ENCODE measurements around the gene SBNO2.

SBNO2 gene

GRCh38 chr19:1064661-1065605 lies 109.1 kb downstream of the SBNO2 start:
- H3K9ac ChIP-seq (ENCODE audit: low read length in 2 of 2), result no peak overlapping the region
- H3K27me3 ChIP-seq (ENCODE audit: control insufficient read depth in 1 of 2, insufficient read depth in 2 of 2, low read length in 2 of 2), result peaks cover 38 to 55% of the 10 kb centered on the region in 2 donors
- H3K9me3 ChIP-seq (ENCODE audit: control insufficient read depth in 2 of 2, low read length in 2 of 2), result no peaks in the 10 kb centered on the region
- no peak overlapping the region for H3K4me3 ChIP-seq (ENCODE audit: low read length in 2 of 2)
- no peak overlapping the region for H3K27ac ChIP-seq (ENCODE audit: low read length)
- no peaks in the 10 kb centered on the region for H3K36me3 ChIP-seq (ENCODE audit: control insufficient read depth in 2 of 2, insufficient read depth in 2 of 2, low read length in 2 of 2)
- H3K4me1 ChIP-seq (ENCODE audit: control insufficient read depth, insufficient read depth, low read length), result peaks cover 21% of the 10 kb centered on the region

DNA sequence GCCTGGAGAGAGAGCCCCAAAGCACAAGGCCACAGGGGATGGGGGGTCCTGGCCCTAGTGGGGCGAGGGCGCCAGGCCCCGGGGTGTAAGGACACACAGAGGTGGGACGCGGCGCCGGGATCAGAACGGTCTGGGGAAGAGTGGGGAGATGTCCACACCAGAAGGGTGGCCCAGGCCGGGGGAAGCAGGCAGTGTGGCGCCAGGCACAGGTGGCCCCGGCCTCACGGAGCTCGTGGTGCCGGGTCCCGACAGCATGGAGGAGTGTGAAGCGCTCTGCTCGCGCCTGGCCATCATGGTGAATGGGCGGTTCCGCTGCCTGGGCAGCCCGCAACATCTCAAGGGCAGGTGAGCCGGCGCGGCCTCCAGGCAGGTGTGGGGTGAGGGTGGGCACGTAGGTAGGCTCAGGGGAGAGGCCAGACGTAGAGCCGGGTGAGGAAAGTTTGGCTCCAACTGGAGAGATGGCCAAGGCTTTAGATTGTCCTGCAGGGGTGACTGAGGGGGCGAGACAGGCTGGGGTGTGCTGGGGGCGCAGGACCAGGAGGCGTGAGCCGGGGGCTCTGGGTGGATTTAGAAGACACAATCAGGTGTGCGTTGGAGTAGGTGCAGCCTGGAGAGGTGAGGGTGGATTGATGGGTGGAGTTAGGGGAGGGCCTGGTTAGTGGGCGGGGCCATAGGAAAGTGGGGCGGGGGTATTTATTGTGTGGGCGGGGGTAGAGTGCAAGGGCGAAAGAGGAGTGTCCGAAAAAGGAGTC lies 110.0 kb downstream of the SBNO2 start:
- Histone ChIP-seq H3K4me3 (ENCODE audit: low read length in 2 of 2) (no peak overlapping the region), H3K4me1 (ENCODE audit: control insufficient read depth, insufficient read depth, low read length) (peaks cover 21% of the 10 kb centered on the region), H3K9me3 (ENCODE audit: control insufficient read depth in 2 of 2, low read length in 2 of 2) (no peaks in the 10 kb centered on the region), H3K9ac (ENCODE audit: low read length in 2 of 2) (no peak overlapping the region), H3K27me3 (ENCODE audit: control insufficient read depth in 1 of 2, insufficient read depth in 2 of 2, low read length in 2 of 2) (peaks cover 34 to 50% of the 10 kb centered on the region in 2 donors), H3K27ac (ENCODE audit: low read length) (no peak overlapping the region), H3K36me3 (ENCODE audit: control insufficient read depth in 2 of 2, insufficient read depth in 2 of 2, low read length in 2 of 2) (no peaks in the 10 kb centered on the region)

- no peak overlapping the region for H3K9ac ChIP-seq (ENCODE audit: low read length in 2 of 2)
- H3K4me3 ChIP-seq (ENCODE audit: low read length in 2 of 2), result no peak overlapping the region
- peaks cover 26 to 41% of the 10 kb centered on the region in 2 donors for H3K27me3 ChIP-seq (ENCODE audit: control insufficient read depth in 1 of 2, insufficient read depth in 2 of 2, low read length in 2 of 2)
- peaks cover 0 to 7% of the 10 kb centered on the region in 2 donors for H3K9me3 ChIP-seq (ENCODE audit: control insufficient read depth in 2 of 2, low read length in 2 of 2)
- H3K4me1 ChIP-seq (ENCODE audit: control insufficient read depth, insufficient read depth, low read length), result peaks cover 21% of the 10 kb centered on the region
- H3K27ac ChIP-seq (ENCODE audit: low read length), result no peak overlapping the region
- no peaks in the 10 kb centered on the region for H3K36me3 ChIP-seq (ENCODE audit: control insufficient read depth in 2 of 2, insufficient read depth in 2 of 2, low read length in 2 of 2)
Measured at GRCh38 chr19:1063030-1063908, 110.8 kb downstream of the SBNO2 start.

DNA sequence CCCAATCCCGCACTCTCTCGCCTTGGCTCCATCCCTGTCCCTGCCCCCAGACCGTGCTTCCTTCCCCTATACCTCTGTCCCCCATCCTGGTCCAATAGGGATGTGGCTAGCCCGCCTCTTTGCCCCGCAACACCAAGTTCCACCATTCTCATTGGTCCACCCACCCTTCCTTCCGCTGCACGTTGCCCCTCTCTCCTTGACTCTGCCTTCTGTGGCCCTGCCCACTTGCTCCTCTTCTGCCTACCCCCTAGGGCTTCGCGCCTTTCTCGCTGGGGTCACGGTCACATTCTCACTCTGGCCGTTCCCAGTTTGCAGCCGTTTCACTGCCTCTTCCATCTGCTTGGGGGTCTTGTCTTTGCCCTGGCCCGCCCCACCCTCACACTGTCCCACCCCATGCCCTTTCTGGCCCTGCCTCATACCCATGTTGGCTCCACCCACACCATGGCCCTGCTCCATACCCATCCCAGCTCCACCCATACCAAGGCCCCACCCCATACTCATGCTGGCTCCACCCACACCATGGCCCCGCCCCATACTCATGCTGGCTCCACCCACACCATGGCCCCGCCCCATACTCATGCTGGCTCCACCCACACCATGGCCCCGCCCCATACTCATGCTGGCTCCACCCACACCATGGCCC lies 111.6 kb downstream of the SBNO2 start:
- no peak overlapping the region for H3K9ac ChIP-seq (ENCODE audit: low read length in 2 of 2)
- peaks cover 20% of the 10 kb centered on the region for H3K4me1 ChIP-seq (ENCODE audit: control insufficient read depth, insufficient read depth, low read length)
- H3K36me3 ChIP-seq (ENCODE audit: control insufficient read depth in 2 of 2, insufficient read depth in 2 of 2, low read length in 2 of 2), result peaks cover 0 to 3% of the 10 kb centered on the region in 2 donors

DNA sequence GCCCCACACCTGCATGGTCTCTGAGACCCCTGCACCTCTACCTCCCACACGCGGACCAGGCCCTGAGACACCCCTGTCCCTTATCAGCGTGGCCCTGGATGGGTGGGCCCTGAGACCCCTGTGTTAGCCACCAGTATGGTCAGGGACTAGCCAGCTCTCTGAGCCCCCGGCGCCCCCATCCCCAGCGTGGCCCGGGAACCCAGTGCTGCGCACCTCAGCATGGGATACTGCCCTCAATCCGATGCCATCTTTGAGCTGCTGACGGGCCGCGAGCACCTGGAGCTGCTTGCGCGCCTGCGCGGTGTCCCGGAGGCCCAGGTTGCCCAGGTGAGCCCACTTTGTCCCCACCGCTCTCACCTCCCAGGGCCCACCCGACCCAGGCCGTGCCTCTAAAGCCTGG lies 112.1 kb downstream of the SBNO2 start:
- H3K9ac ChIP-seq (ENCODE audit: low read length in 2 of 2), result no peak overlapping the region
- peaks cover 15% of the 10 kb centered on the region for H3K4me1 ChIP-seq (ENCODE audit: control insufficient read depth, insufficient read depth, low read length)
- H3K36me3 ChIP-seq (ENCODE audit: control insufficient read depth in 2 of 2, insufficient read depth in 2 of 2, low read length in 2 of 2), result peaks cover 0 to 6% of the 10 kb centered on the region in 2 donors

More for the DNA sequence above, 111.6 kb downstream of the SBNO2 start:
- Histone ChIP-seq H3K9me3 (ENCODE audit: control insufficient read depth in 2 of 2, low read length in 2 of 2) (peaks cover 3 to 14% of the 10 kb centered on the region in 2 donors), H3K27me3 (ENCODE audit: control insufficient read depth in 1 of 2, insufficient read depth in 2 of 2, low read length in 2 of 2) (peaks cover 20 to 34% of the 10 kb centered on the region in 2 donors), H3K27ac (ENCODE audit: low read length) (no peak overlapping the region), H3K4me3 (ENCODE audit: low read length in 2 of 2) (no peak overlapping the region)

GRCh38 chr19:1060689-1061088 lies 113.4 kb downstream of the SBNO2 start:
- H3K4me3 ChIP-seq (ENCODE audit: low read length in 2 of 2), result no peak overlapping the region
- H3K9me3 ChIP-seq (ENCODE audit: control insufficient read depth in 2 of 2, low read length in 2 of 2), result peaks cover 5 to 33% of the 10 kb centered on the region in 2 donors
- H3K36me3 ChIP-seq (ENCODE audit: control insufficient read depth in 2 of 2, insufficient read depth in 2 of 2, low read length in 2 of 2), result peaks cover 0 to 10% of the 10 kb centered on the region in 2 donors
- no peak overlapping the region for H3K27ac ChIP-seq (ENCODE audit: low read length)
- no peak overlapping the region for H3K9ac ChIP-seq (ENCODE audit: low read length in 2 of 2)
- H3K4me1 ChIP-seq (ENCODE audit: control insufficient read depth, insufficient read depth, low read length), result peaks cover 7% of the 10 kb centered on the region
- peaks cover 9 to 16% of the 10 kb centered on the region in 2 donors for H3K27me3 ChIP-seq (ENCODE audit: control insufficient read depth in 1 of 2, insufficient read depth in 2 of 2, low read length in 2 of 2)

More for the DNA sequence above, 112.1 kb downstream of the SBNO2 start:
- H3K4me3 ChIP-seq (ENCODE audit: low read length in 2 of 2), result no peak overlapping the region
- H3K9me3 ChIP-seq (ENCODE audit: control insufficient read depth in 2 of 2, low read length in 2 of 2), result peaks cover 5 to 20% of the 10 kb centered on the region in 2 donors
- no peak overlapping the region for H3K27ac ChIP-seq (ENCODE audit: low read length)
- H3K27me3 ChIP-seq (ENCODE audit: control insufficient read depth in 1 of 2, insufficient read depth in 2 of 2, low read length in 2 of 2), result peaks cover 20 to 29% of the 10 kb centered on the region in 2 donors

DNA sequence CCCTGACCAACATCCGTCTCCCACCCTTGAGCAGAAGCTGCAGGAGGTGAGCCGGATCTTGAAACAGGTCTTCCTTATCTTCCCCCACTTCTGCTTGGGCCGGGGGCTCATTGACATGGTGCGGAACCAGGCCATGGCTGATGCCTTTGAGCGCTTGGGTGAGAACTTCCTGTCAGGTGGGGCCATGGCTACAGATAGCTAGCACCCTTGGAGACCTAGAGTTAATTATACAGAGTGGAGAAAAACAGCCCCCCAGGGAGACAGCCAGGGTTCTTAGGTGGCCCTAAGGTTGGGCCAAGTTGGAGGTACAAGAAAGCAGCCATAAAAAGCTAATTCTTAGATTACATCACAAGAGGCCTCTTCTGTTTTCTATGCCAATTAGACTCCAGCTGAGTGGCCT lies 116.0 kb downstream of the SBNO2 start:
- Histone ChIP-seq H3K27ac (ENCODE audit: low read length) (no peak overlapping the region), H3K36me3 (ENCODE audit: control insufficient read depth in 2 of 2, insufficient read depth in 2 of 2, low read length in 2 of 2) (peaks cover 0 to 10% of the 10 kb centered on the region in 2 donors), H3K9ac (ENCODE audit: low read length in 2 of 2) (no peak overlapping the region), H3K9me3 (ENCODE audit: control insufficient read depth in 2 of 2, low read length in 2 of 2) (peaks cover 5 to 36% of the 10 kb centered on the region in 2 donors), H3K4me3 (ENCODE audit: low read length in 2 of 2) (no peak overlapping the region), H3K27me3 (ENCODE audit: control insufficient read depth in 1 of 2, insufficient read depth in 2 of 2, low read length in 2 of 2) (no peaks in the 10 kb centered on the region), H3K4me1 (ENCODE audit: control insufficient read depth, insufficient read depth, low read length) (no peaks in the 10 kb centered on the region)

Measured in stomach smooth muscle (tissue), 2 donors.